Measurements from ENCODE around the gene TRIM9. TPM values are rescaled to one million over a fixed set of nuclear protein-coding genes. Genes with fewer than 3 reads are reported as not detected.

TRIM9 gene
- total and polyA plus RNA-seq, 2 donors (not counting 3 experiments of a cell fraction or from before 2014, with no cell fraction given): not detected

DNA sequence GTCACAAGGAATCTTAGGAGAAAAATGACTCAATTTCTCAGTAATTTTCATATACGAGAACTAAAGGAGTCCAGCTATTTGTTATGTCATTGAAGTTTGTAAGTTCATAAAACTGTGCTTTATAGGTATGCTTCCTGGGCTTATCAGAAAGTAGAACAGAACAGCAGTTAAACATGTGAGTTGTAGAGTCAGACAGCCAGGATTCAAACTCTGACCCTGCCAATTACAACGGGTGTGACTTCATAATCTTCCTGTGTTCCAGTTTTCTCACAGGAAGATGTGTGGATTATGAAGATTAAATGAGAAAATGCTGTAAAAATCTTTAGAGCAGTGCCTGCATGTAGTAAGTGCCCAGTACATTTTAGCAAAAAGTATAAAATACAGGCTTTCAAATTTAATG is 8.9 kb downstream of the TRIM9 start:
- Histone ChIP-seq H3K79me2 (ENCODE audit: control insufficient read depth, insufficient read depth, low read length) (no peaks in the 10 kb centered on the region), H3K9ac (replicated peaks; ENCODE audit: extremely low read depth, insufficient read depth, low read length) (no peak overlapping the region), H3K4me3 (replicated peaks in 1 of 3; ENCODE audit: insufficient read depth in 1 of 3, low read depth in 1 of 3, low read length in 3 of 3) (no peak overlapping the region), H2AFZ (ENCODE audit: low read depth, low read length) (no peak overlapping the region), H3K36me3 (ENCODE audit: control insufficient read depth in 2 of 2, extremely low read depth in 1 of 2, insufficient read depth in 2 of 2, low read length in 2 of 2) (no peaks in the 10 kb centered on the region), H3K27ac (ENCODE audit: insufficient read depth, low read depth, low read length) (no peak overlapping the region), H4K20me1 (replicated peaks; ENCODE audit: control insufficient read depth, extremely low read depth, insufficient read depth, low read length) (no peaks in the 10 kb centered on the region), H3K4me1 (ENCODE audit: control insufficient read depth, extremely low read depth, insufficient read depth, low read length) (no peaks in the 10 kb centered on the region), H3K27me3 (ENCODE audit: control insufficient read depth in 2 of 2, insufficient read depth in 2 of 2, low read length in 2 of 2) (peaks cover 9 to 13% of the 10 kb centered on the region in 2 experiments), H3K9me3 (replicated peaks; ENCODE audit: control insufficient read depth, insufficient read depth, low read length) (no peaks in the 10 kb centered on the region), H3K9me1 (replicated peaks; ENCODE audit: control insufficient read depth, extremely low read depth, insufficient read depth, low read length) (no peaks in the 10 kb centered on the region), H3K4me2 (ENCODE audit: insufficient read depth, low read length) (no peak overlapping the region)
- no peak for DNase-seq (ENCODE audit: low read depth, low spot score)
- CTCF ChIA-PET: interaction anchor here (1.0 kb wide), 1 partner anchor 18 kb away, joined by 3 read pairs; no protein-coding TSS in a partner anchor
- intact Hi-C loops (cut with micrococcal nuclease): no loop called here
- BruUV-seq (replicated peaks): no TSS peak
- dilution Hi-C loops (cut with MboI; ENCODE audit: extremely low pct_ligation_motif_present, low sequenced_read_pairs): no loop called here
- POLR2A ChIA-PET: no interaction called here
- no peak for TF ChIP-seq MYC (IDR thresholded peaks at IDR 0.05; ENCODE audit: low read depth, low read length)
- TF ChIP-seq JUN (IDR thresholded peaks at IDR 0.05; ENCODE audit: borderline replicate concordance, insufficient read depth, insufficient read length, low read depth): no peak
- TF ChIP-seq POLR2A (IDR thresholded peaks at IDR 0.05; ENCODE audit: low read depth, low read length): no peak
- no peak for TF ChIP-seq FOS (IDR thresholded peaks at IDR 0.05; ENCODE audit: borderline replicate concordance, insufficient read depth, low read length)
- TF ChIP-seq EZH2 (IDR thresholded peaks at IDR 0.05; ENCODE audit: borderline replicate concordance, low read depth, low read length, severe bottlenecking): no peak
- no peak for TF ChIP-seq POLR2AphosphoS5 (IDR thresholded peaks at IDR 0.05; ENCODE audit: insufficient read depth, low read depth, low read length)
- no peak for TF ChIP-seq GATA2 (IDR thresholded peaks at IDR 0.05; ENCODE audit: insufficient read depth, insufficient read length, low read depth, low read length)
- TF ChIP-seq, protein P1, sequence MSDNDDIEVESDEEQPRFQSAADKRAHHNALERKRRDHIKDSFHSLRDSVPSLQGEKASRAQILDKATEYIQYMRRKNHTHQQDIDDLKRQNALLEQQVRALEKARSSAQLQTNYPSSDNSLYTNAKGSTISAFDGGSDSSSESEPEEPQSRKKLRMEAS (IDR thresholded peaks at IDR 0.05; ENCODE audit: insufficient read depth, insufficient read length): no peak
- TF ChIP-seq, protein P2, sequence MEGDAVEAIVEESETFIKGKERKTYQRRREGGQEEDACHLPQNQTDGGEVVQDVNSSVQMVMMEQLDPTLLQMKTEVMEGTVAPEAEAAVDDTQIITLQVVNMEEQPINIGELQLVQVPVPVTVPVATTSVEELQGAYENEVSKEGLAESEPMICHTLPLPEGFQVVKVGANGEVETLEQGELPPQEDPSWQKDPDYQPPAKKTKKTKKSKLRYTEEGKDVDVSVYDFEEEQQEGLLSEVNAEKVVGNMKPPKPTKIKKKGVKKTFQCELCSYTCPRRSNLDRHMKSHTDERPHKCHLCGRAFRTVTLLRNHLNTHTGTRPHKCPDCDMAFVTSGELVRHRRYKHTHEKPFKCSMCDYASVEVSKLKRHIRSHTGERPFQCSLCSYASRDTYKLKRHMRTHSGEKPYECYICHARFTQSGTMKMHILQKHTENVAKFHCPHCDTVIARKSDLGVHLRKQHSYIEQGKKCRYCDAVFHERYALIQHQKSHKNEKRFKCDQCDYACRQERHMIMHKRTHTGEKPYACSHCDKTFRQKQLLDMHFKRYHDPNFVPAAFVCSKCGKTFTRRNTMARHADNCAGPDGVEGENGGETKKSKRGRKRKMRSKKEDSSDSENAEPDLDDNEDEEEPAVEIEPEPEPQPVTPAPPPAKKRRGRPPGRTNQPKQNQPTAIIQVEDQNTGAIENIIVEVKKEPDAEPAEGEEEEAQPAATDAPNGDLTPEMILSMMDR (IDR thresholded peaks at IDR 0.05; ENCODE audit: extremely low read depth in 1 of 2, insufficient read depth in 1 of 2, low read depth in 1 of 2, low read length in 2 of 2): no peak
- no peak for FAIRE-seq

Data from endothelial cell of umbilical vein (primary cell).